ENCODE data around the gene ANTKMT.
A peak's percentile ranks its signal among the peaks of the same experiment; 100 is the strongest.
"Not testable (repeated sequence)": the region's sequence is repeated elsewhere in the genome, so short reads cannot be mapped to it uniquely, and the experiment has no call there.

Gene ANTKMT

DNA sequence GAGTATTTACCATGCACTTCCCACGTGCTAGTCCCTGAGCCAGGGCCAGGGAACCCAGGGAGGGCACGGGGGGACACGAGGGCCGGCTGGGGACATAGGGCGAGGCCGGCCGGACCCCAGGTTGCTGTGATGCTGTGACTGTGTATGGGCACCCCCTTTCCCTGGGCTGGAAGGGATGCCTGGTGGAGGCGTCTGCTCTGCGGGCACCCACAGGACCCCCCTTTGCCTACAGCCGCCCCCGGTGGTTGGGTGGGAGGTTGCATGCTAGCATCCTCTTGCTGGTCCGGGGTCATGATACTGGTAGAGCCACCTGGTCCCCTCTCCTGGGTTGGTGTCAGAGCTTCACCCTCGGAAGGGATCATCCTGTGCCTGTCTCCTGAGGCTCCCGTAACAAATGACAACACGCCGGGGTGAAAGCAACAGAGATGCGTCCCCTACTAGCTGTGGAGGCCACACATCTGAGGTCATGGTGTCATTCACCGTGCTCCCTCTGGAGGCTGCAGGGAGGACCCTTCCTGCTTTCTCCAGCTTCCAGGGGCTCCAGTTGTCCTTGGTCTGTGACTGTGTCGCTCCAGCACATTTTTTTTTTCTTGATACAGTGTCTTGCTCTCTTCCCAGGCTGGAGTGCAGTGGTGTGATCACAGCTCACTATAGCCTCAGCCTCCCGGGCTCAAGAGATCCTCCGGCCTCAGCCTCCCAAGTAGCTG, 23.0 kb downstream of the ANTKMT start:
- DNase-seq (ENCODE audit: low read depth), result no peak

DNA sequence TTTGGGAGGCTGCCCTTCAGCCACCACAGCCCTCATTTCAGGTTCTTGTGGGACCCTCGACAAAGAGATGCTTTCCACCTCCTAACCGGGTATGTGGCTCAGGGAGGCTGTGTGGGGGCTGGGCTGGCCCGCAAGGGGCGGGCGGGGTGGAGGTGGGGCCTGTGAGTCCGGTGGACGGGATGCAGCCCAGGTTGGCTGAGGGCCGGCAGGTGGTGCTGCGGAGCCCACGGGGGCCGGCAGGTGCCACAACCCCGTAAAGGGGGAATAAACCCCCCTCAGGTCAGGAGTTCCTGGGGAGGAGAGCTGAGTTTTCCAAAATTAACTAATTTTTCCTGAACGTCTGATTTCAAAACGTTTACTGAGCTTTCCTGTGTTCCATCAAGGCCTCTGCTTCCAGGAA, 24.8 kb downstream of the ANTKMT start:
- DNase-seq (ENCODE audit: low read depth), result no peak

DNA sequence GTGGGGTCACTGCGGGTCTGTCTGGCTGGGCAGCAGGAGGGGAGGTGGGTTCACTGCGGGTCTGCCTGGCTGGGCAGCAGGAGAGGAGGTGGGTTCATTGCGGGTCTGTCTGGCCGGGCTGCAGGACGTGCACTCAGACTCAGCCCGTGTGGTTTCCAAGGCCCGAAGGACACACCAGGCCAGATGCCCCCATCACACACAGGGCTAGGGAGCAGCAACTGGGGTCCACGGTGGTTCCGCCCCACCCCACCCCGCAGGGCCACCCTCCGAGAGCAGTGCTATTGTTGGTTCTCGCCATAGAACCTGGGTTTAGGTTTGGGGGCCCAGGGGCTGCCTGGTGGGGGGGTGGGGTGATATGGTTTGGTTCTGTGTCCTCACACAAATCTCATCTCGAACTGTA, 25.7 kb downstream of the ANTKMT start:
- no peak for DNase-seq (ENCODE audit: low read depth)

DNA sequence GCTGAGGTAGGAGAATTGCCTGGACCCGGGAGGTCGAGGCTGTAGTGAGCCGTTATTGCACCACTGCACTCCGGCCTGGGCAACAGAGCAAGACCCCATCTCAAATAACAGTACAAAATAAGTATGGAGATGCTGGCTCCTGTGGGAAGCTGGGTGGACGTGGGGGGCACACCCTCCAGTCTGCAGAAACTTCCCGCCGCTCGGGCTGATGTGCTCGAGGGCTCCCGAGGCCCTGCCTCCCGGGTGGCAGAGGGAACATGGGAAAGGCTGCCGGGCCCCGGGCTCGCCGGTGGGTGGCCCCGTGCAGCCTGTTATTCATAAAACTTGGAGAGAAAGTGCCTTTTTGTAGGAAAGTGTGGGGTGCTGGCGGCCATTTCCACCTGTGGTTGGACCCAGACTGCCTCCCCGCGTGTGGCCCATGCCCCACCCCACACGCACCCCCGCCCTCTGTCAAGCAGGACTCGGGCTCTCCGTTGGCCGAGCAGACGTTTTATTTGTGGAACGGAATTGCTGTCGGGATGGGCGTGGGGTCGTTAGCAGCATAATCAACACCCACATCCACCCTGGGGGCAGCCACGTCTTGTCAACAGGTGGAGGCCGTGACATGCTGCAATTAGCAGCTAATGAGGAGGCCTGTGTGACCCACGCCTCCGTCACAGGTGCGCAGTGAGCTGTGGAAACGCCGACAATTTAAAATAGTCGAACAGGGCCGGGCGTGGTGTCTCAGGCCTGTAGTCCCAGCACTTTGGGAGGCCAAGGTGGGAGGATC, 27.2 kb downstream of the ANTKMT start:
- no peak for DNase-seq (ENCODE audit: low read depth)

DNA sequence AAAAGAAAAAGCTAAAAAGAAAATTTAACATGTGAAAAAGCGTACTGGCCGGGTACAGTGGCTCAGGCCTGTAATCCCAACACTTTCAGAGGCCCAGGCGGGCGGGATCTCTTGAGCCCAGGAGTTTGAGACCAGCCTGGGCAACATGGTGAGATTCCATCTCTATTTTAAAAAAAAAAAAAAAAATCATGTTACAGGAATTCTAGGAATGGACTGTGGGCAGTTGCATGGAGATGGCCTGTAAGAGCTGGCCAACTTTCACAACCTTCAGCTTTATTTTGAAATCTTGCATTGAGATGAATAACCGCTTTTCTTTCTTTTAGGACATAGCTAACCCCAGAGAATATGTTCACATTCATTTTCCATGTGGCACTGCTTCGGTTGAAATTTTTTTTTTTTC, 28.1 kb downstream of the ANTKMT start:
- peak; percentile 88 for DNase-seq (ENCODE audit: low read depth)

DNA sequence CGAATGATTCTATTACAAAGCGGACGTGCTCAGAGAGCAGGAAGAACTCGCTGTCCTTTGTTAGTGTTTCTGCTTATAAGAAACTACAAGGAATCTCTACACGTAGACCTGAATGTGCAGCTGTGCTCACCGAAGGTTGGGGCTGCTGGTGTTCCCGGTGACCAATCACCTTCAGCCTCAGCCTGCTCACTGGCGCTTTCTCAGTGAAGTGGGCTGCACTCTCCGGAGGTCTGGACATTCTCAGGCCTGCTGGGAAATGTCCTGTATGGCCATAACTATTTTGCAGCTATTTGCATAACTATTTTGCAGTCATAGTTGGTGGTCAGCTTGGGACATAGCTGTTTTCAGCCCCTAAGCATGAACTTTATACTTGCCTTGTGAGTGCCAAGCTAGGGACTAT, 29.5 kb downstream of the ANTKMT start:
- no peak for DNase-seq (ENCODE audit: low read depth)

DNA sequence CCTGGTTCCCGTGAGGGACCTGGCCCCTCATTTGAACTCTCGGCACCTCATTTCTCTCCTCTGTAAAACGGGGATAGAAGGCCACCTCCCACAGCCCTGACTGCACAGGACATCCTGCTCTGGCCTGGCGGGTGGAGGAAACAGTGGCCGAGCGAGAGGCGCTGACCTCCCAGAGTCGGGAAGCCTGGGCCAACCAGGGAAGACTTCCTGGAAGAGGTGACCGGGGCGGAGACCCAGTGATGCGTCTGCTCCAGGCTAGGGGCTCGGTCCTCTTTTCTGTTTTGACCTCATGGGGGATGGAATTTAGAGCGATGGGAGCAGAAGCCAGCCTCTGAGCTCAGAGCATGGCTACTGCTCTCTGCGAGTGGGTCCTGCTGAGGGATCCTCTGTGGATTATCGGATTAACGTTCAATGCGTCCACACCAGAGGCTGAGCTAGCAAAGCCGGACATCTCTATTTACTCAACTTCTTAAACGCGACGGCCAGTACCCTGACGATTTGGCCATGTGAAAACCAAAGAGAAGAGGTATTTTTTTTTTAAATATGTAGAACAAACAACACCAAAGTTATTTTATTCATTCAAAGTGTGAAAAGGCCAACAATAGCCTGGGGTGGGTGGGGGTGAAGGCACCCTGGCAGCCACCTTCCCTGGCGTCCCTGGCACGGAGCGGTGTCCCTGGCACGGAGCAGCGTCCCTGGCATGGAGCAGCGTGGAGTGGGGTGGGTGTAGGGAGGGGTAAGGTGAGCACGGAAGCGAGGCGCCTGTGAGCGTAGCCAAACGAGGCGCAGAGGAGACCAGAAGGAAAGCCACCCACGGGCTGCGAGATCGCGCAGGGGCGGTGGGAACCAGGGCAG, 30.4 kb downstream of the ANTKMT start:
- DNase-seq (ENCODE audit: low read depth), result no peak

DNA sequence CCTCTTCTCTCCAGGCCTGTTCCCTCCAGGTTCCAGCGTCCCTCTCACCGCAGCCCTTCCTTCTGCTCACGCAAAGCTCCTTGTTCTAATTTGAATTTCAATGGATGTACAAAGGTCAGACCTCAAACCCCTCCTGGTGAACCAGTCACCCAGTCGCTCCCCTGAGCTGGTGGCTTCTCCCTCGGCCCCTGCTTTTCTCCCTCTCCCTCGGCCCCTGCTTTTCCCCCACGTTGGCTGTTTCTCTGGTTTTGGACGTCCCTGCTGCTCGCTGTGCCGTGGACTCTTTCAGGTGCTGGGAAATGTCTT, 31.0 kb downstream of the ANTKMT start:
- DNase-seq (ENCODE audit: low read depth), result no peak

DNA sequence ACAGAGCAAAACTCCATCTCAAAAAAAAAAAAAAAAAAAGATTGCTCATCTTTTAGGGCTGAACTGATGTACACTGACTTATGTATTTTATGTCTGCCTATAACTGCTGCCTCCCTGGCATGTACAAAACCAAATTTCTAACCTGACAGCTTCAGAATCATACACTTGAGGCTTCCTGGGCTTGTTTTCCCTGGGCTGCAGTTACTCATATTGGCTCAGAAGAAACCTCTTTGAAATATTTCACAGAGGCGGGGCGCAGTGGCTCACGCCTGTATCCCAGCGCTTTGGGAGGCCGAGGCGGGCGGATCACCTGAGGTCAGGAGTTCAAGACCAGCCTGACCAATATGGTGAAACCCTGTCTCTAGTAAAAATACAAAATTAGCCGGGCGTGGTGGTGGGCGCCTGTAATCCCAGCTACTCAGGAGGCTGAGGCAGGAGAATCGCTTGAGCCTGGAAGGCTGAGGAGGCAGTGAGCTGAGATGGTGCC, 33.2 kb downstream of the ANTKMT start:
- DNase-seq (ENCODE audit: low read depth), result not testable (repeated sequence)

DNA sequence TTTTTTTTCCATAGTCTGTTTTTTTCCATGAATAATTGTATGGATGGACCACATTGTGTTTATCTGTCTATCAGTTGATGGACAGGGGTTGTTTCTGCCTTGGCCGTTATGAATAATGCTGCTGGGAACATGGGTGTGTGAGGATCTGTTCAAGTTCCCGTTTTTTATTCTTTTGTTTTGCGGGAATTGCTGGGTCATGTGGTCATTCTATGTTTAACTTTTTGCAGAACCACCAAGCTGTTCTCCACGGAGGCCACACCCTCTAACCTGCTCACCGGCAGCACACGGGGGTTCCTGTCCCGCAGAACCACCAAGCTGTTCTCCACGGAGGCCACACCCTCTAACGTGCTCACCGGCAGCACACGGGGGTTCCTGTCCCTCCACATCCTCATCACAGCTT, 33.7 kb downstream of the ANTKMT start:
- no peak for DNase-seq (ENCODE audit: low read depth)

DNA sequence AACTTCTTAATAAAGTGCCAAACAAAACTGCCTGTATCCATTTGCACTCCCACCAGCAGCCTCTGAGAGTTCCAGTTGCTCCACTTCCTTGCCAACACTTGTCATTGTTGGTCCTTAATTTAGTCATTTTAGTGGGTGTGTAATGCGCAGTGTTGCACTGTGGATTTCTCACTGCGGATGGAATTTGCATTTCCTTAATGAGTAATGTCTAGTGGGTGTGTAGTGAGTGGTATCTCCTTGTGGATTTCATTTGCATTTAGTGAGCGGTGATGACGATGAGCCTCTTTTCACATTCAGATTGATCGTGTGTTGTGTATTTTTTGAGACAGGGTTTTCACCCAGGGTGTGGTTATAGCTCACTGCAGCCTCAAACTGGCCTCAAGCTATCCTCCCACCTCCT, 35.5 kb downstream of the ANTKMT start:
- no peak for DNase-seq (ENCODE audit: low read depth)

DNA sequence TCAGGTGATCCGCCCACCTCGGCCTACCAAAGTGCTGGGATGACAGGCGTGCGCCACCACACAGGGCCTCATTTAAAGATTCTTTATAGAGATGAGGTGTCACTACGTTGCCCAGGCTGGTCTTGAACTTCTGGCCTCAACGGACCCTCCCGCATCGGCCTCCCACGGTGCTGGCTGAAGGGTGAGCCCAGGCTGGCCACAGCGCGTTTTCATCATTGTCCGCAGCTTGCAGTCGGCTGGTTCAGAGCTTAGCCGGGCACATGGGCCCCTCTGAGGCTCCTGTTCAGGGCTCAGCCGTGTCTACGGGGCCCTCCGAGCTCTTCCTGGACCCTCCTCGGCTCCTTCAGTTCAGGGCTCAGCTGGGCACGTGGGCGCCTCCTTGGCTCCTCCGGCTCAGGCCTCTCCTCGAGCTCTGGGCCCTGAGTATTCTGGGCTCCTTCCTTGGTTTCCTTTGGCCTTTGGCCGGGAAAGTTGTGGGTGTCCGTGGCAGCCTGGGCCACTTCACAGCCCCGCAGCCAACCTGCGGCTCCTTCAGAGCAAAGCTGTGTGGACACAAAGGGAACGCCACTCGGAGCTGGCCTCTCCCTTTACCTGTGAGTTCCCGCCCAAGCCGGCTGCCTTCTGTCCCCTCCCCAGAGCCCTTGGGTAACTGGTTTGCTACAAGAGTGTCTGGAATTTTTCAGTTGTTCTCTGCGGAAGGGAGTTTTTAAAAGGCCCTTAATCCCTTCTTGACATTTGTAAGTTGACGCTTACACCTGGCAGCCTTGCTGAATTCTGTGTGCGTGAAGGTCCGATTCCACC, 38.4 kb downstream of the ANTKMT start:
- no peak for DNase-seq (ENCODE audit: low read depth)

DNA sequence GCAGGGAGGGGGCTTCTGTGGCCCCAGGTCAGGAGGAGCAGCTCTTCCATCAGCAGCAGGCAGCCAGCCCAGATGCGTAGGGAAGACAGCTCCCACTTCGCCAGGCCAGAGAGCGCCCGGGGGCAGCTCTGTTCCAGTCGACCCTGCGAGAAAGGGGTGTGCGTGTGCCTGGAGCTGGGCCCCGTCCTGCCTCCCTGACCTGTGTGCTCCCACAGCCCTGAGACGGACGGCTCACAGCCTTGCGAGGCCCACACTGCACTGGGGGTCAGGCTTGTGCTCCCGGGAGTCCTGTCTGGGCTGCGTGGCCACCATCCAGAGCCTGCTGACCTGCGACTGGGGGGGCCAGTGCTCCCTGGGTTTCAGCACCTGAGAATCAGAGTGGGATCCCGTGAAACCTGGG, 39.1 kb downstream of the ANTKMT start:
- DNase-seq (ENCODE audit: low read depth), result no peak

DNA sequence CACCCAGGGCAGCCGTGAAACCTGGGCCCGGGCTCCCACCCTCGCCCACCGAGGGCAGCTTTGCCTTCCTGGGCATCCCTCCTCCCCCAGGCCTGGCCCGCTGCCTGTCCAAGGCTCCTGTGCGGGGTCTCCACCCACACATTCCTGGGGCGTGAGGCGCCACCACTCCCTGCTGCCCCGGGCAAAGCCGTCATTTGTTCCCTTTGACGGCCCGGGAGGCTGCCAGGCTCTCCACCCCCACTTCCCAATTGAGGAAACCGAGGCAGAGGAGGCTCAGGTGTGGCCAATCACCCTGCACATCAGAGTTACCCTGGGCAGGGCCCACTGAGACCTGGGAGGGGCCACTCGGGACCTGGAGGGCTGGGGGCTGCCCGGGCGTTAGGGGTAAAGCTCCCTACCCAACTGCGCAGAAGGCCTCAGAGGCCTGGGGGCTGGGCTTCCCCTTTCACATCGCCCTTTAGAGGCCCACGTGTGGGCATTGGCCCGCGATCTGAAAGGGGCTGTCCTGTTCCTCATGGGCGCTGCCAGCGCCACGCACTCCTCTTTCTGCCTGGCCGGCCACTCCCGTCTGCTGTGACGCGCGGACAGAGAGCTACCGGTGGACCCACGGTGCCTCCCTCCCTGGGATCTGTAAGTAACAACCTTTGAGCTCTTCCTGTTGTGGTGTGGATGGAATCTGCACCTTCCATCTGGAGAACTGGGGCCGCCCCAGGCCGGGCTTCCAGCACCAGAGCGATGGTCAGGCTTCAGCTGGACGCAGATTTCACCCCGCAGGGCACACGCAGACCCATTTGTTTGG, 39.8 kb downstream of the ANTKMT start, which contains the start of gene MSLN:
Gene MSLN (plus strand): TSS at position 190 of the 799 bp plus-strand sequence. CDS start 1,947 bp downstream, outside the sequence.
- DNase-seq (ENCODE audit: low read depth), result peak; percentile 51

DNA sequence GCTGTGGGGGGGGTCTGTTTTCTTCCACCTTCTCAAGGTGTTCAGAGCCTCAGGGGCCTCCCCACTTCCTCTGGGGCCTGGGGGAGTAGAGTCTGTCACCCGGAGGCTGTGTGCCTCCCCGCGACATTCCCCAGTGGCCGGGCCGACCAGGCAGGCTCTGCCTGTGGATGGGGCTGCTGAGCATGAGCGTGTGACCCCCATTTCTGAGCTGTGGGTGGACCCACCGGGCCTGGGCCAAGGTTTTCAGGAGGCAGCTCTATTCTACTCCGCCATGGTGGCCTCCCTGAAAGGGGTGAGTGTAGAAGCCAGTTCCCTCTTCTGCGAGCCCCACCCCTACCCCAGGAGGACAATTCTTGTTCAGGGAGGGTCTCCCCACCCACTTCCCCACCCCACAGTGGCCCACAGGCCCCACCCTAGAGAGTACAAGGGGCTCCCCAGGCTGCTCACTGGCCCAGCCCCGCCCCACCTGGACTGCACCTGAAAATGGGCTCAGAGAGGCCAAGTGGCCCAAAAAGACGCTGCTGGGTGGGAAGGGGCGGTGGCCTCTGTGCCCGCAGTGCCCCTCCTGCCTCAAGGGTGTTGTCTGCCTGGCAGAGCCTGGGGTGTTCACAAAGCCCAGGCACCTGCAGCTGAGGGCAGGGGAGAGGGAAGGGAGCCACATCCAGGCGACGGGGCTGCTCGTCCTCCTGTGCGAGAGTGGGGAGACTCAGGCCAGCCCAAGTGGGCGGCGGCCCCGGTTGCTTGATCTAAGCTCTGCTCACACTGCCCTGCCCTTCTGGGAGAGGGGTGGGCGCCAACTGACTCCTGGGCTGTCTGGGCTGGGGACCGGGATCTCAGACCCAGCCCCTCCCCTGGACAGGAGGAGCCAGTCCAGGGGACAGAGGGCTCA, 40.9 kb downstream of the ANTKMT start:
- no peak for DNase-seq (ENCODE audit: low read depth)

DNA sequence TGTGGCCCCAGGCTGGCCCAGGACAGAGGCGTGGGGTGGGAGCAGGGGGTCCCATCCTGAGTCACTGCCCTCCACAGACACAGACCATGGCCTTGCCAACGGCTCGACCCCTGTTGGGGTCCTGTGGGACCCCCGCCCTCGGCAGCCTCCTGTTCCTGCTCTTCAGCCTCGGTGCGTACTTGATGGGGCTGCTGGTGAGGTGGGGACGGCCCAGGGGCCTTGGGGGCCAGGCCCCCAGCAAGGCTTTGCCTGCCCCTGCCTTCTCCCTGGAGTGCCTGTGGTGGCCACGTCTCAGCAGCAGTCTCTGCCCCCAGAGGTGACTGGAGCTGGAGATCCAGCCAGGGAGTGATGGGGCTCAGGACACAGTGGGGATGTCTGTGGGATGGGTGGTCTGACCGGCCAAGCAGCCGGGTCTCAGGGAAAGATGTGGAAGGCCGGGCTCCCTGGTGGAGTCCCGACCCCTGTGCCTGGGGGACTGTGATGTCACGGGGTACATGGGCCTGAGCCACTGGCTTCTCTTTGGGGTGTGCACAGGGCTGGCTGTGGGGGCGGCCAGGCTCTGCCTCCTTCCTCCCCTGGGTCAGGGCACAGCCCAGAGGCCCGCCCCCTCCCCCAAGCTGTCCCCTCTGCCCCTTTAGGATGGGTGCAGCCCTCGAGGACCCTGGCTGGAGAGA, 41.8 kb downstream of the ANTKMT start:
- no peak for DNase-seq (ENCODE audit: low read depth)

DNA sequence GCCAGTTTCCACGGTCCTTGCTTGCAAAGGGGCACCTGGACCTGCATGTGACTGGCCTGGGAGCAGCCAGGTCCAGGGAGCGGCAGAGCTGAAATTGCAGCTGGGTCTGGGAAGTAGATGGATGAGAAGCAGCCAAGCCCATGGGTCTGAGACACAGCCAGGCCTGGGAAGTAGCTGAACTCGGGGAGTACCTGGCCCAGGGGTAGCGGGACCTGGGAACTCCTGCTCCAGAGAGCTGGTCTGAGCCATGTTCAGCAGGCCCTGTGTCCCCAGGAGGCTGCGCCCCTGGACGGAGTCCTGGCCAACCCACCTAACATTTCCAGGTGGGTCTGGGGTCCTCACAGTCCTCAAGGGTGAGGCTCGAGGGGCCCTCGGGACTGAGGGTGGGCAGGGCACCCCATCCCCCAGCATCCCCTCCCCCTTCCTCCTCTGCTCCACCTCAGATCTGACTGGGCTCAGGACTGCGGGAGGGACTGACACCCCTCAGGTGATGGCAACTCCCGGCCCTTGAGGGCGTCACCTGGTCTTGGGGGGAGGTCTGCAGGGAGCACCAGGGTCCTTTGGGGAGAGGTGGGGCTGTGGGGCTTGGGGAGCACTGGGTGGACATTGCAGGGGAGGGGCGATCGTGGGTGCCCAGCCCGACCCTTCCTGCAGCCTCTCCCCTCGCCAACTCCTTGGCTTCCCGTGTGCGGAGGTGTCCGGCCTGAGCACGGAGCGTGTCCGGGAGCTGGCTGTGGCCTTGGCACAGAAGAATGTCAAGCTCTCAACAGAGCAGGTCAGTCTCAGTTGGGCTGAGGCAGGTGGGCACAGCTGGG, 42.6 kb downstream of the ANTKMT start:
- DNase-seq (ENCODE audit: low read depth), result no peak

DNA sequence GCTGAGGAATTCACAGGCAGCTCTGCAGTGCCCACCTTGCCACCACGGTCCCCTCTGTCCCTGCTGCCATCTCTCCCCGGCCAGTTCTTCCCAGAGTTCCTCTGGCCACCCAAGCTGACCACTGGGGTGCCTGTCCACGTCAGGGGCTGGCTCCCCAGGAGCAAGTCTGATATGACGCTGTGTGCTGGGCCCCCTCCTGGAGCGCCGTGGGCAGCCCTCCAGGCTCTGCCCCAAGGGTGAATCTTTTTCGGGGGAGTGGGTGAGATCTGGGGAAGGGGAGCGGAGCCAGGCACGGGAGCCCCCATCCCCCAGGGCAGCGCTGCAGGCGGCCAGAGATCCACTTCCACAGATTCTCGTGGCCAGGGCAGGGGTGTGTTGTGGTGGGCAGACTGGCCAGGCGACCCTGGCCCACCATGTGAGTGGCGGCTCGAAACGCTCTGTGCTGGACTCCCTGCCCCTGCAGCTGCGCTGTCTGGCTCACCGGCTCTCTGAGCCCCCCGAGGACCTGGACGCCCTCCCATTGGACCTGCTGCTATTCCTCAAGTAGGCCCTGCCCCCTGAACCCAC, 43.3 kb downstream of the ANTKMT start:
- no peak for DNase-seq (ENCODE audit: low read depth)
